NK-92 (cell line): ENCODE data around the gene MOB2.

Experiments used
- DNase-seq: peaks from one replicate; lab custom pipeline; 2025; ENCODE audit not compliant: unreplicated experiment; lab: John Stamatoyannopoulos, UW

MOB2 gene

GRCh38 chr11:1473011-1473628 is 13.5 kb downstream of the MOB2 start:
- DNase-seq: no peak

DNA sequence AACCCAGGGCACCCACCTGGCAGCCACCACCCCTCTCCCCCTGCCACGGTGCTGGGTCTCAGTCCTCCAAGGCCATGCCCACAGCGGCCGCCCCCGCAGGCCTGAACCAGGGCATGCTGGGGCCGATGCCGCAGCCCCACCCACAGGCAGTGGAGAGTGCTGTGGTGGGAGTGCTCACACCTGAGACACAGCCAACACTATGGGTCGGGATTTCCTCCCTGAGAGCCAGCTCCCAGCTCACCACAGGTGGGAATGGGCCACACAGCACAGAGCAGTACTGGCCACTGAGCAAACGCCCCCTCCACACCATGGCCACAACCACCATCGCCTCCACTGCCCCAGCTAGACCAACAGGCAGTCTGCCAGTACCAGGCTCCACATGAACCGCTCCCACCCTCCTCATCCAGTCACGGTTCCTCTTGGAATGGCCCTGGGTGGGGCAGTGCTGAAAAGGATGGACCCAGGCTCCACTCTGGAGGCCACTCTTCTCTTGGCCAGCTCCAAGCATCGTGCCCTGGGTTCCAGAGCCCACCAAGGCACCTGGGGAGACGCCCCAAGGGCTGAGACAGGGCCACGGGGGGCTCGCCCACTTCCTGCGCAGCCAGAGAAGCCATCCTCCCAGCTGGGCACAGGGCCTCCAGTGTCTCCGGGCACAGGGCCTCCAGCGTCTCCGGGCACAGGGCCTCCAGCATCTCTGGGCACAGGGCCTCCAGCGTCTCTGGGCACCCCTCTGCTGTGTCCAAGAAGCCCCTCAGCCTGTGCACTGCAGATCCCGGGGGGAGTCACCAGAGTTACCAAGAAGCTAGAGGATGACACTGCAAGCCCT is 14.2 kb downstream of the MOB2 start:
- DNase-seq: no peak

- DNase-seq: no peak
These were observed 14.8 kb downstream of the MOB2 start for GRCh38 chr11:1471736-1472135.

GRCh38 chr11:1470681-1471611 is 15.6 kb downstream of the MOB2 start:
- no peak for DNase-seq

DNA sequence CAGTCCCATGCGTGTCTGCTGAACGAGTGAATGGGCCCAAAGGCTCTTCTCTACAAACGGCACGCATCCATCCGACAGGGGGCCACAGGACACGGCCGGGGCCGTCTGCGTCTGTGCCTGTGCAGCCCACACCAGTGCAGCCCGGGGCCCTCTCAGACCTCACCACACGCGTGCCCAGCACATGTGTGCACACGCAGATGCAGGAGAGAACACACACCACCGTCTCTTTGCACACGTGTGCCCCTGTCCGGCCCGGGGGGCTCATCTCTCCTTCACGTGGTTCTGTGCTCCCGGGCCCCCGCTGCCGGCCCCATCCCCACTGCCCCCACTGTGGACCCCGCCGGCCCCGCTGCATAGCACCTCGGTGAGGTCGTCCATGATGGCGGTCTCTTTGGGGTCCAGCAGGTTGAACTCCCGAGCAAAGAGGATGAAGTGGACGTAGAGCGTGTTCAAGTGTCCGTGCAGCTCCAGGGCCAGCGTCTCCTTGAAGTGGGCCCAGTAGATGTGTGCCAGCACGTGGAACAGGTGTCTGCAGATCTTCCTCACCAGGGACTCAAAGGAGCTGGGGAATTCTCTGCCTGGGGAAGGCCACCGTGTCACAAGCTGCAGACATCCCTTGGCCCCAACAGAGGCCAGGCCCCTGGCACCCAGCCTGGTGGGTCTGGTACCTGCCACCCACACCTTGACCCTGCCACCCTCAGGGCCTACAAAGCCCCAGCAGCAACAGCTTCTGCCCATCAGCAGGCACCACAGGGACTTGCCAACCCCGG is 16.5 kb downstream of the MOB2 start:
- DNase-seq: no peak

GRCh38 chr11:1469287-1469910 is 17.2 kb downstream of the MOB2 start:
- no peak for DNase-seq

DNA sequence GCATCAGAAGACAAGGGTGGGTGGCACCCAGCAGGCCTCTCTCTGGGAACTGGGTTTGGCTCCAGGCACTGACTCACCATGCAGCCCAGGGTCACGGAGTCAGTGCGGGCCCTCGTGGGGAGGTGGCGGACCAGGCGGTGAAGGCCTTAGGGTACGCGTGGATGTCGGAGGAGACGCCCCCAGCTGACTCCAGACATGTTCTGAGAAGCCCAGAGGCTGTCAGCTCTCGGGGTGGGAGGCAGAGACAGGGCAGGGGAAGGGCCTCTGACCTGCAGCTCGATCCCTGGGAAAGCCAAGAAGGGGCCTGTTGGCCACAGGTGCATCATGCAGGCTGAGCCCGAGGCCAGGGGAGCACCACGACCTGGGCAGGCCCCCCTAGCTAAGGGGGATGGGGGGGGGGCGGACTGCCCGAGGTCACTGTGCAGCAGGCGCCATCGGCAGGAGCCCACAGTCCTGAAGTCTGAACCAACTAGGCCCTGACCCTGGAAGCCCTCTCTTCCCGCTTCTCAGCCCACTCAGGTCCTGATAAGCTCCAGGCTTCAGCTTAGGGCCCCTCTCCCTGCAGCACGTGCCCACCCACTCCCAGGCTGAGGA is 18.0 kb downstream of the MOB2 start:
- DNase-seq: no peak

DNA sequence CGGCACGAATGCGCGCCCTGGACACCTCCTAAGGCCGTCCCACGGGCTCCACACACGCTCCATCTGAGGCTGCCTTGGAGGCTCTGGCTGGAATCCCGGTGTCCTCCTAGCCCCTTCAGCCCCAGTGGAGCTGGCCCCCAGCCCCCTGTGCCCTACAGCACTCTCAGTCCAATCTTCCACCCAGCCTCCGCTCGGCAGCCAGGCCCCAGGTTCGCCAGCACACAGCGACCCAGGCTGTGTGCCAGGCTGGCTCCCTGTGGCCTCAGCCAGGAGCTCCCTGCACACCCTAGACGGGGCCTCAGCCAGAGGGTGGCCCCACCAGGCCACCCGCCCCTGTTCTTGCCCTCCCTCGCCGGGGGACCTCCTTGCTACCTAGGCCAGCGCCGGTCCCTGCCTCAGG is 18.6 kb downstream of the MOB2 start:
- DNase-seq: no peak

GRCh38 chr11:1467270-1467669 is 19.3 kb downstream of the MOB2 start:
- no peak for DNase-seq

DNA sequence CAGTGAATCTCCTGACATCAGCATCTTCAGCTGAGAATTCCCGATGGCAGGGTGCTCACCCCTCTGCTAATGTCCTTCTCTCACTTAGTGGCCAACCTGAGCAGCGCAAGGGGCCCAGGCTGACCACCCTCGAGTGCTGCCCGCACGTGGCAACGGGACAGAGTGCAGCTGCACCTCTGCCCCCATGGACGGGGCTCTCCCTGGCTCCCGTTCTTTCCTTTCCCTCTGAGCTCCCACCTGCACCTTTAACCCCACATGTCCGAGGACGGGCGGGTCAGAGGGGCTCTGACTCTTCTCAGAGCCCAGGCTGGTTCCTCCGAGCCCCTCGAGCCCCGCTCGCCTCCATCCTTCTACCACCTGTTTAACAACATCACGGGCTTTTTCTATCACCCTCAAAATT is 19.8 kb downstream of the MOB2 start:
- DNase-seq: no peak

- DNase-seq: no peak
These were observed 23.5 kb downstream of the MOB2 start for GRCh38 chr11:1463056-1463455.

- no peak for DNase-seq
These were observed 23.9 kb downstream of the MOB2 start for GRCh38 chr11:1462698-1462975.

- DNase-seq: no peak
These were observed 24.5 kb downstream of the MOB2 start for GRCh38 chr11:1461826-1462697.

- no peak for DNase-seq
These were observed 25.4 kb downstream of the MOB2 start for GRCh38 chr11:1460986-1461825.

- no peak for DNase-seq
These were observed 26.1 kb downstream of the MOB2 start for GRCh38 chr11:1460396-1460985.

DNA sequence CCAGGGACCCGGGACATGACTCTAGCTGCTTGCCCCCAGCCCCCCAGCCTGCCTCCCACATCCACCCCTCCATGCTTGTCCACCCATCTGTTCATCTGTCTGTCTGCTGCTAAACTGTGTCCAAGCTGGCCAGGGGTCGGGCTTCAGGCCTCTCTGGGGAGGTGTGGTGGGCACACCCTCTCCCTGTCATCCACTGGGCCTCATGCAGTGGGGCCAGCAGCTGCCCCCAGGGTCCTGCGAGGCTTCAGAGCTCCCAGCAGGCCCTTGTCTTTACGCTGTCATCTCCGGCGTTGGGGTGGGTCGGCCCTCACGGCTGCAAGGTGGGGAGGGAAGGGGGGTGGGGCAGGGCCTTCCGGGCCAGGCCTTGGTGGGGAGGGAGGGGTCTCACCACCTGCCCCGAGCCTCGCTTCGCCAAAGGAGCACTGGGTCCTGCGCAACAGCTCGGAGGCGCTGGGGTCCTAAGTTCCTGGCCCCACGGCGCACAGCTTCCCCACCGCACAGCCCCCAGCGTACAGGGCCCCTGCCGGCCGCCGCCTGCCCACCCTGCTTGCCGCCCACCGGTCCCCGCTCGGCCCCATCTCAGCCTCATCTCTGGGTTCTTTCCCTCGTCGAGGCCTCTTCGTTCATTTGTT is 26.7 kb downstream of the MOB2 start:
- no peak for DNase-seq

- DNase-seq: no peak
These were observed 27.4 kb downstream of the MOB2 start for GRCh38 chr11:1459219-1459575.
